Thyroid gland (tissue), 4 donors: Measurements from ENCODE around the gene MYO1D. TPM values are rescaled to one million over a fixed set of nuclear protein-coding genes. Genes with fewer than 3 reads are reported as not detected.

Source experiments
- DNase-seq, 2 donors: peaks; one replicate each; pipeline ENCODE4 v3.0.0-alpha.2; 2019
- H3K27ac ChIP-seq, 3 donors: fragments of 200-600 bp; sonication (generic); 1 replicate in 2 of 3; 2 replicates in 1 of 3; pipeline ENCODE4 v1.5.1; 2016 to 2019; ENCODE audit warnings: mild to moderate bottlenecking in 1 of 3, moderate library complexity in 1 of 3
- H3K27me3 ChIP-seq: fragments of 200-600 bp; sonication (generic); one replicate; pipeline ENCODE4 v1.5.1; 2019
- H3K36me3 ChIP-seq, 2 donors: fragments of 200-600 bp; sonication (generic); one replicate each; pipeline ENCODE4 v1.5.1; 2016 to 2019
- H3K4me1 ChIP-seq, 2 donors: fragments of 200-600 bp; sonication (generic); one replicate each; pipeline ENCODE4 v1.5.1; 2017 to 2019
- H3K4me3 ChIP-seq, 3 donors: fragments of 200-600 bp; sonication (generic); replicated peaks in 1 of 3; 1 replicate in 2 of 3; 2 replicates in 1 of 3; pipeline ENCODE4 v1.5.1; 2016; ENCODE audit warnings: mild to moderate bottlenecking in 1 of 3
- H3K9me3 ChIP-seq: fragments of 200-600 bp; sonication (generic); one replicate; pipeline ENCODE4 v1.5.1; 2017
- POLR2A ChIP-seq, 2 donors: fragments of 450-650 bp; IDR thresholded peaks; one replicate each; pipeline ENCODE4 v1.6.1; 2017; ENCODE audit warnings: antibody characterized with exemption in 2 of 2, mild to moderate bottlenecking in 2 of 2, moderate library complexity in 1 of 2
- WGBS, 2 donors: methylation state at CpG; one replicate each; pipeline ENCODE4 v1.1.5; 2017; 5-methylcytosine and 5-hydroxymethylcytosine counted together
- intact Hi-C: fragments of 100-400 bp; cut with DNase I; formaldehyde crosslinking; loops from one replicate; pipeline ENCODE4 v1.15.1; 2023
- total RNA-seq, 4 donors: library from RNA; depleted of rRNA; stranded (reverse); fragments of >200 nt; gene quantifications; one replicate each; pipeline ENCODE4 v1.2.3, GENCODE V29; 2016
- TF ChIP-seq, protein P1 (sequence below), 6 experiments: fragments of 200-600 bp in 3 of 6; fragments of 450-650 bp in 3 of 6; sonication (generic) in 3 of 6; IDR thresholded peaks; one replicate each; pipeline ENCODE4 v1.5.1; 2016 to 2019; ENCODE audit warnings: antibody characterized with exemption in 6 of 6, mild to moderate bottlenecking in 2 of 6, inconsistent platforms in 1 of 6, moderate library complexity in 1 of 6

The MYO1D gene
- total RNA-seq, 4 donors from 2014 or later, result 91.9 to 143 (median 97.8) TPM

DNA sequence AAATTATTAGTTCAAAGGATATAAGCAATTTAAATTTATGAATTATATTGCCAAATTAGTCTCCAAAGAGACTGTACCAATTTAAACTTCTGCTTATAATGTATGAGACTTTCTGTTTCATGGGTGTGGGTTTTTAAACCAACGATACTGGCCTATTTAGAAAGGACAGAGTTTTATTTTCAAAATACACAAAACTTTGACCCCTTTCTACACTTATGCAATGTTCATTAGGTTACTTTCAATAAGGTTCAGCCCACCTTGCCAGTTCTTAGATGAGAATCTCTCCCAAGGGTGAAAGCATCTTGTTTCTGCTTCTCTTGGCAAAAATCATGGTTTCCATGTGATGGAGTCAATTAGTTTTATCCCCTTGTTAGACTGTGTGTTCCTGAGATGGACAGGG lies 84.7 kb downstream of the MYO1D start:
- TF ChIP-seq, protein P1, sequence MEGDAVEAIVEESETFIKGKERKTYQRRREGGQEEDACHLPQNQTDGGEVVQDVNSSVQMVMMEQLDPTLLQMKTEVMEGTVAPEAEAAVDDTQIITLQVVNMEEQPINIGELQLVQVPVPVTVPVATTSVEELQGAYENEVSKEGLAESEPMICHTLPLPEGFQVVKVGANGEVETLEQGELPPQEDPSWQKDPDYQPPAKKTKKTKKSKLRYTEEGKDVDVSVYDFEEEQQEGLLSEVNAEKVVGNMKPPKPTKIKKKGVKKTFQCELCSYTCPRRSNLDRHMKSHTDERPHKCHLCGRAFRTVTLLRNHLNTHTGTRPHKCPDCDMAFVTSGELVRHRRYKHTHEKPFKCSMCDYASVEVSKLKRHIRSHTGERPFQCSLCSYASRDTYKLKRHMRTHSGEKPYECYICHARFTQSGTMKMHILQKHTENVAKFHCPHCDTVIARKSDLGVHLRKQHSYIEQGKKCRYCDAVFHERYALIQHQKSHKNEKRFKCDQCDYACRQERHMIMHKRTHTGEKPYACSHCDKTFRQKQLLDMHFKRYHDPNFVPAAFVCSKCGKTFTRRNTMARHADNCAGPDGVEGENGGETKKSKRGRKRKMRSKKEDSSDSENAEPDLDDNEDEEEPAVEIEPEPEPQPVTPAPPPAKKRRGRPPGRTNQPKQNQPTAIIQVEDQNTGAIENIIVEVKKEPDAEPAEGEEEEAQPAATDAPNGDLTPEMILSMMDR (IDR thresholded peaks at IDR 0.05), result no peak
- no peak for TF ChIP-seq POLR2A (IDR thresholded peaks at IDR 0.05)
- no peaks in the 10 kb centered on the region for H3K9me3 ChIP-seq
- peaks cover 0 to 8% of the 10 kb centered on the region in 2 donors for H3K4me1 ChIP-seq
- no peak overlapping the region for H3K27ac ChIP-seq
- DNase-seq, result no peak
- H3K36me3 ChIP-seq, result no peaks in the 10 kb centered on the region
- H3K27me3 ChIP-seq, result no peaks in the 10 kb centered on the region
- intact Hi-C loops, result no loop called here
- 95 to 96% methylated on average over 1 of the region's 1 CpG for WGBS, 2 donors
- H3K4me3 ChIP-seq, result no peak overlapping the region

DNA sequence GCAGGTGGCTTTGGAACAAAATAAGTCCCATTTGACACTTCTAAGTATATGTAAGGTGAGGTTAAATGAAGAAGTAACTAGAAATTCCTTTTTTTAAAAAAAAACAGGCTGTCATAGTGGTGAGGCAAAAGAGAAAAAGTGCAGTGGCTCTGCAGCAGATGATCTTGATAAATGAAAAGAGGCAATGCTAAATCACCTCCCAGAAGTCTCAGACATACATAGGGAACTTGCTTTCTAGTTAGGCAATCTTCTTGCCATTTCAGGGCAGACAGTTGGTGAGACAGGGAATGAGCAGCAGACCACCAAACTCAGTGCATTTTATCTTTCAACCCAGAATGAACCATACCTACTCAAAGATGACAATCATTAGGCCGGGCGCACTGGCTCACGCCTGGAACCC lies 90.8 kb downstream of the MYO1D start:
- TF ChIP-seq, protein P1 (IDR thresholded peaks at IDR 0.05), result no peak
- no peak for TF ChIP-seq POLR2A (IDR thresholded peaks at IDR 0.05)
- Histone ChIP-seq H3K27ac (no peak overlapping the region), H3K36me3 (no peaks in the 10 kb centered on the region), H3K4me1 (no peaks in the 10 kb centered on the region), H3K4me3 (no peak overlapping the region), H3K27me3 (no peaks in the 10 kb centered on the region), H3K9me3 (no peaks in the 10 kb centered on the region)
- intact Hi-C loops, result no loop called here
- 90 to 100% methylated on average over 3 of the region's 3 CpGs for WGBS, 2 donors
- DNase-seq, result no peak

DNA sequence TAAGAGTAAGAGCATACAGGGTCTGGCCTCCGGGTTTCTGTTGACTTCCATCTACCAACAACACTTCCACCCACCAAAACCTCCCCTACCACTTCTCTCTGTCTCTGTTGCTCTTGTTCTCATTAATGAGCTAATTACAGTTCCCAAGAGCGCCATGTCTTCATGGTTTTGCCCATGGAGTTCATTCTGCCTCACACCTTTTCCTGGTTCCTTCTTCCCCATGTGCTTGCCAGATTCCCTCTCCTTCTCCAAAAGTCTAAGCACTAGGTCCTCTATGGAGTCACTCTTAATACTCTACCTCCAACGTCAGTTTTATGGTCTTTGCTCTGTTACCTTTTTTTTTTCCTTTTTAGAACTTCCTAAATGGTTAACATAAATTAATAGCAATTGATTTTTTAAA lies 92.8 kb downstream of the MYO1D start:
- intact Hi-C loops, result loop anchor here (2.0 to 5.0 kb wide), 3 partner anchors 93 to 213 kb away; partner anchors contain the start of gene MYO1D
- H3K27me3 ChIP-seq, result no peaks in the 10 kb centered on the region
- no peak for DNase-seq
- no peak overlapping the region for H3K27ac ChIP-seq
- 89 to 92% methylated on average over 3 of the region's 3 CpGs for WGBS, 2 donors
- no peaks in the 10 kb centered on the region for H3K4me1 ChIP-seq
- H3K36me3 ChIP-seq, result no peaks in the 10 kb centered on the region
- no peak for TF ChIP-seq POLR2A (IDR thresholded peaks at IDR 0.05)
- TF ChIP-seq, protein P1 (IDR thresholded peaks at IDR 0.05), result no peak
- H3K4me3 ChIP-seq, result no peak overlapping the region
- H3K9me3 ChIP-seq, result no peaks in the 10 kb centered on the region

DNA sequence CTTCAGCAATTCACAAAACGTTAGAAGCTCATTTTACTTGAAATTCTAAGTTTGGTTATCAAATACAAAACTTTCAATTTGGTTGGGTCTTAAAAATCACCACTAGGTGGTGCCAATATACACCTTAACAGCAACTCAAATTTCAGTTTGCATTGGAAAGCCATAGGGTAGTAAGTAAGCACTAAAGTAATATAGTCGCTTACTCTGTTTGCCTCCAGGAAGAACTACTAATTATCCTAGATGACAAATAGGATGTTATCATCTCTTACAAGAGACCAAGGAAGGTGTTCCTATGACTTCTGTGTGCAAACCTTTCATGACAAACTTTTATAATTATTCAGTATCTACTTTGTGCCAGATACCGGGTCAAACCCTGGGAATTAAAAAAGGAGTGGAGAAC lies 93.3 kb downstream of the MYO1D start:
- Histone ChIP-seq H3K4me3 (no peak overlapping the region), H3K4me1 (no peaks in the 10 kb centered on the region), H3K27ac (no peak overlapping the region), H3K36me3 (no peaks in the 10 kb centered on the region), H3K9me3 (no peaks in the 10 kb centered on the region), H3K27me3 (no peaks in the 10 kb centered on the region)
- WGBS, 2 donors, result 3 to 35% methylated on average over 3 of the region's 3 CpGs
- TF ChIP-seq POLR2A (IDR thresholded peaks at IDR 0.05), result no peak
- TF ChIP-seq, protein P1 (IDR thresholded peaks at IDR 0.05), result peak; percentile 55 to 93 (median 68)
- intact Hi-C loops, result loop anchor here (2.0 to 5.0 kb wide), 3 partner anchors 93 to 214 kb away; partner anchors contain the start of gene MYO1D
- DNase-seq, result no peak

DNA sequence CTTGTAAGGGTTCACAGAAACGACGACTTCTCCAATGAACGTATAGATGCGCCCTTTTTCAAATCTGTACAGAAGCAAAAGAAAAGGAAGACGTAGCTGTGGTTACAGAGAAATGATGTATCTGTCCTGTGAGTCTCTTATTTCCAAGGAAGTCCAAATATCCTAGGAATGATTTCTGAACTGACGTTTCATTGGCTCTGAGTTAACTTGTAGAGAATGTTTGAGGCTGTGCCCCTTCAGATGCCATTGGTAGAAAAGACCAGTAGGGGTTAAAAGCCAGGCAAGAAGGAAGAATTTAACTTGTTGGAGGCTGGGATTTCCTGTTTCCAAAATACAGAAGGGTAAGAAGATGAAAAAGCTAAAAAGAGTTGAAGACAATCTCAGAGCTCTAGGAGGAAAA lies 96.2 kb downstream of the MYO1D start:
- intact Hi-C loops, result loop anchor here (5.0 kb wide), 2 partner anchors 157 to 217 kb away; no protein-coding TSS in a partner anchor

More for the DNA sequence above, 96.2 kb downstream of the MYO1D start:
- TF ChIP-seq, protein P1 (IDR thresholded peaks at IDR 0.05), result no peak
- no peak for TF ChIP-seq POLR2A (IDR thresholded peaks at IDR 0.05)
- H3K27ac ChIP-seq, result no peak overlapping the region
- no peaks in the 10 kb centered on the region for H3K4me1 ChIP-seq
- no peaks in the 10 kb centered on the region for H3K27me3 ChIP-seq
- no peak overlapping the region for H3K4me3 ChIP-seq
- DNase-seq, result no peak
- no peaks in the 10 kb centered on the region for H3K36me3 ChIP-seq
- 90 to 93% methylated on average over 6 of the region's 6 CpGs for WGBS, 2 donors
- H3K9me3 ChIP-seq, result no peaks in the 10 kb centered on the region
